Activated naive CD4-positive, alpha-beta T cell treated with anti-CD3 and anti-CD28 coated beads, Interleukin-2, amount 10 ng/mL, durations not matched to agents 7 days and 5 days (primary cell): ENCODE results near the gene MEX3A.

ENCODE experiments used
- CTCF ChIA-PET: fragments of 350-600 bp; sonication (Branson Sonifier 250); formaldehyde crosslinking; loops from one replicate; lab custom pipeline; 2021; ENCODE audit warnings: antibody characterized with exemption; lab: Charles Lee
- DNase-seq: peaks from one replicate; pipeline ENCODE4 v3.0.0-alpha.2; 2020
- H3K27ac Mint-ChIP-seq: one replicate; pipeline ENCODE4 v1.8.0; 2021; ENCODE audit warnings: mild to moderate bottlenecking, moderate library complexity, mixed read lengths
- H3K27me3 Mint-ChIP-seq: one replicate; pipeline ENCODE4 v1.8.0; 2021; ENCODE audit warnings: mild to moderate bottlenecking, mixed read lengths
- H3K36me3 Mint-ChIP-seq: one replicate; pipeline ENCODE4 v1.8.0; 2021; ENCODE audit warnings: mixed read lengths
- H3K4me1 Mint-ChIP-seq: one replicate; pipeline ENCODE4 v1.8.0; 2021; ENCODE audit warnings: mixed read lengths
- H3K4me3 Mint-ChIP-seq: one replicate; pipeline ENCODE4 v1.8.0; 2021; ENCODE audit warnings: mild to moderate bottlenecking, moderate library complexity, mixed read lengths
- H3K9me3 Mint-ChIP-seq: one replicate; pipeline ENCODE4 v1.8.0; 2021; ENCODE audit warnings: mixed read lengths

Gene MEX3A

DNA sequence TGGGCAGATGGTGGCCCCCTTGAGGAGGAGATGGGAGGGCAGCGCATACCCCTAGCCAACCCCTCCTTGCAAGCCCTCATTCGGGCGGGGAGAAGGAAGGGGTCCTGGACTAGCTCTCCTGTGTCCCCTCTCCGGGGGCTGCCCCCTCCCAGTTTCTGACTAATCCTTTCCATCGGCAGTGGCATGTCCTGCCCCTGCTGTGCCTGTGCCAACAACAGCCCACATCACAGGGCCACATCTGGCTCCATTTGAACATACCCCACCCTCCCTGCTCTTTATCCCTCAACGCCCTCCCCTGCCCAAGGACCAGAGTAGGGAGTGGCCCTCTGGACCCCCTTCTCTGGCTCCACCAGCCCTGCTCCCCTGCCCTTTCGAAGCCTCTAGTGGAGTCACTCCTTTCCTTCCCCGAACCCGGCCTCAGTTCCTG lies 21.3 kb upstream of the MEX3A start:
- Mint-ChIP-seq H3K27ac (no peak overlapping the region), H3K9me3 (no peaks in the 10 kb centered on the region), H3K36me3 (no peaks in the 10 kb centered on the region), H3K4me3 (no peak overlapping the region), H3K27me3 (peaks cover 92% of the 10 kb centered on the region), H3K4me1 (peaks cover 23% of the 10 kb centered on the region)
- CTCF ChIA-PET, result interaction anchor here (1.1 to 21.9 kb wide), 2 partner anchors 28 to 456 kb away, joined by 3 to 668 read pairs; no protein-coding TSS in a partner anchor
- no peak for DNase-seq

DNA sequence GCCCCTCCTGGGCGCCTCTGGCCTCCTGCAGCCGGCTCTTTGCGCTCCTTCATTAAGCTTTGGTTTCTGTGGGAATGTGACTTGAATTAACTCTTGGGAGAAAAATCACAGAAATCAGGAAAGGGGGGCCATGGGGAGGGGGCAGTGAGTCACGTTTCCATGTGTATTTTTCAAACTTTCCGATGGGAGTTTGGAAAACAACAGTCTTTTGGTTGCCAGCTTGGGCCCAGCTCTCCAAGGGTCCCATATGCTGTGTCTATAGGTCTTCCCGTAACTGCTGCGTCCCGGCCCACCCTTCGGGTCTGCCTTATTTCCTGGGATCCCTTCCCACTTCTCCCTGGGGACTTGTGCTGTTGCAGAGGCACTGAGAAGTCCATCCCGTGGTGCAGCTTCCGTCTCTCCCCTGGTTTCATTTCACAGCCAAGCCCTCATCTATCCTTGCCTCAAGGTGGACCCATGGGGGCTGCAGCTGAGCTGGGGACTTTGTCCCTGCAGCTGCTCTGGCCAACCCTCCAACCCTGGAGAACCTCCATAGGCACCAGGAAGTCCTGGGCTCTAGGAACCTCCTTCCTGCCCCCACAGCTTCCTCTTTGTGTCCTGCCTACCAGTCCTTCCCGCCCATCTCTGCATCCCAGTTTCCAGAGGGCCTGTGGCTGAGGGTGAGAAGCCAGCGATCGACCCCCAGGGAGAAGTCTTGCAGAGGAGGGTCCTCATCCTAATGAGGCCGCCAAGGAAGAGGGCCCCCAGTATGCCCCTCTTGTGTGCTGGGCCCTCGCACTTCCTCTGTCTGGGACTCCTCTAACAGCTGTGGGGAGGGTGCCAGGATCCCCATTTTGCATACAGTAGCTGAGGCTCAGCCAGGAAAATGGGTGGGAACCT lies 20.6 kb upstream of the MEX3A start:
- peaks cover 23% of the 10 kb centered on the region for H3K4me1 Mint-ChIP-seq
- peaks cover 91% of the 10 kb centered on the region for H3K27me3 Mint-ChIP-seq
- no peak for DNase-seq
- H3K4me3 Mint-ChIP-seq, result no peak overlapping the region
- H3K9me3 Mint-ChIP-seq, result no peaks in the 10 kb centered on the region
- no peaks in the 10 kb centered on the region for H3K36me3 Mint-ChIP-seq
- CTCF ChIA-PET, result interaction anchor here (0.7 to 21.9 kb wide), 3 partner anchors 10 to 36 kb away, joined by 3 to 668 read pairs (median 4); no protein-coding TSS in a partner anchor
- H3K27ac Mint-ChIP-seq, result no peak overlapping the region

DNA sequence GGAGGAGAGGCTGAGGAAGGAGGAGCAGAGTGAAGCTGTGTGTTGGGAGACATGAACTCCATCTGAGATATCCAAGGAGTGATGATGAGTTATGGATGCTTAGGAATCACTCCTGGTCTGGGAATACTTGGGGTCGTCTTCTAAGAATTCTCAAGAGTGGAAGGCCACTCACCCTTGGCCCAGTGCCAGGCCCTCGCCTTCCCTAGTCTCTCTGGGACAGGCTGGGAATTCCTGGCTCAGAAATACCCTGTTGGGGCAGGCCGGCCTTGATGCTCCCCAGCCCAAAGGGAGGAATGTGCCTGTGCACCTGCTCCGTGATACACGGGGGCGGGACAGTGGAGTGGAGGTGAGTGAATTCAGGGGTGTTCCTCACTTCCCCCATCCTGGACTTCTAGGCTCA lies 19.6 kb upstream of the MEX3A start:
- Mint-ChIP-seq H3K36me3 (no peaks in the 10 kb centered on the region), H3K4me1 (peaks cover 28% of the 10 kb centered on the region), H3K27me3 (peaks cover 89% of the 10 kb centered on the region), H3K9me3 (no peaks in the 10 kb centered on the region), H3K27ac (no peak overlapping the region), H3K4me3 (no peak overlapping the region)
- no peak for DNase-seq
- CTCF ChIA-PET, result interaction anchor here (1.0 to 21.9 kb wide), 2 partner anchors 10 to 30 kb away, joined by 4 to 668 read pairs; no protein-coding TSS in a partner anchor

DNA sequence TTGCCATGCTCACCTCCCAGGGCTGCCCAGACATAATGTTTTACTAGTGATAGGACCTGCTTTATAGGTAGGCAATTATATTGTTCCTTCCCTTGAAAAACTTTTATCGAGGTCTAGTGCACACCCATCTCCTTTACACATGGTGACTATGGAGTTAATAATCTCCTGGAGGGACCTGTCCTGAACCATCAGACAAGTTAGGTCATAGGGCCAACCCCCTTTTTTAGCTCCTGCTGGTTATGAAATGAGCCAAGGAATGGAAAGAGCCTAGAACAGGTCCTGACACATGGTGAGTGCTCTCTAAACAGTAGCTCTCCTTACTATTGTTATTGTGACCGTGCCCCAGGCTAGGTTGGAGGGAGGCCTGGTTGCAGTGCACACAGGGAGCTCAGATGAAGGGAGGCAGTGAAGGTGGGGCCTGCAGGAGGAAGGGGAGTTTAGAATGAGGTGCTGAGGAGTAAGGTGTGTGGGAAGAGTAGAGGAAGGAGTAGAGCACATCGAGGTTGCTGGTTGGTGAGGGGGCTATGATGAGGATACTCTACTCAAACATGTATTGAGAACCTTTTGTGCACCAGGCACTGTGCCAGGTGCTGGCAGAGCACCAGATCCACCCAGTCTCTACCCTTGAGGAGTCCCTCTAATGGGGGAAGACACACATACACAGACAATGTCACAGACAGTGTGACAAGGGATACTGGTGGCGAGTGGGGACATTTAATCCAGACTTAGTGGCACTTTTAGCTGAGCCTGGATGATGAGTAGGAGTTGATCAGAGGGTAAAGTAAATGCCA lies 18.1 kb upstream of the MEX3A start:
- Mint-ChIP-seq H3K4me3 (no peak overlapping the region), H3K27me3 (peaks cover 90% of the 10 kb centered on the region), H3K4me1 (peaks cover 28% of the 10 kb centered on the region), H3K27ac (no peak overlapping the region), H3K36me3 (no peaks in the 10 kb centered on the region), H3K9me3 (no peaks in the 10 kb centered on the region)
- CTCF ChIA-PET, result interaction anchor here (0.8 to 21.9 kb wide), 6 partner anchors 10 to 45 kb away, joined by 3 to 668 read pairs (median 4); no protein-coding TSS in a partner anchor
- no peak for DNase-seq

DNA sequence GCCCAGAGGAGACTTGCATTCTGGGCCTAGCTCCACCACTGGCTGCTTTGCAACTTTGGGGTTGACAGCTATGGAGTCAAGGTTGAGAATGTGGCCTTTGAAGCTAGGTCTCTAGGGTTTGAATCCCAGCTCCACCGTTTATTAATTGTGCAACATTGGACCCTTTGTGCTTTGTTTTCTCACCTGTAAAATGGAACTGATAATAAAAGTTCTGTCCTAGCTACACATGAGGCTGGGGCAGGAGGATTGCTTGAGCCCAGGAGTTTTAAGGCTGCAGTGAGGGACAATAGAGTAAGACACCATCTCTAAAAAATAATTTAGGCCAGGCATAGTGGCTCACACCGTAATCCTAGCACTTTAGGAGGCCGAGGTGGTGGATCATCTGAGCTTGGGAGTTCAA lies 17.0 kb upstream of the MEX3A start:
- Mint-ChIP-seq H3K4me3 (no peak overlapping the region), H3K27me3 (peaks cover 90% of the 10 kb centered on the region), H3K27ac (no peak overlapping the region), H3K36me3 (no peaks in the 10 kb centered on the region), H3K9me3 (no peaks in the 10 kb centered on the region), H3K4me1 (peaks cover 21% of the 10 kb centered on the region)
- DNase-seq, result no peak
- CTCF ChIA-PET, result interaction anchor here (1.1 to 21.9 kb wide), 8 partner anchors 9 to 220 kb away, joined by 3 to 668 read pairs (median 4); no protein-coding TSS in a partner anchor

DNA sequence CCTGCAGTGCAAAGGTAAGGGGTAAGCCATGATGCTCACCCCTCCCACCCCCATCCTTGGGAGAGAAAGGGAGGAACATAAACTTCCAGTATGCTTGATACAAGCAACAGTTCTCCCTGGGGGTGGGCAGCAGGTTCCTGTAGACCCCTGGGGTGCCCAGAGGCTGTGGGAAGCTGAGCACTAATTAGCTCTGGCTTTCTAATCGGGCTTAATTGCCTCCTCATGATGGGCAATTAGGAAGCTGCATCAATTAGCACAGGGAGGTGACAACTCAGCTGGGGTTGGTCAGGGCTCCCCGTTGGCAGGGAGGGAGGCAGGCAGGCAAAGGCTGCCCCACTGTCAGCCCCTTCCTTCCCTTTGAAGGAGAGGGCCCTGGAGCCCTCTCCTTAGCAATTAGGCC lies 16.5 kb upstream of the MEX3A start:
- Mint-ChIP-seq H3K4me3 (no peak overlapping the region), H3K9me3 (no peaks in the 10 kb centered on the region), H3K4me1 (peaks cover 20% of the 10 kb centered on the region), H3K27me3 (peaks cover 90% of the 10 kb centered on the region), H3K27ac (no peak overlapping the region), H3K36me3 (no peaks in the 10 kb centered on the region)
- no peak for DNase-seq
- CTCF ChIA-PET, result interaction anchor here (1.1 to 21.9 kb wide), 7 partner anchors 8 to 220 kb away, joined by 3 to 668 read pairs (median 4); no protein-coding TSS in a partner anchor

DNA sequence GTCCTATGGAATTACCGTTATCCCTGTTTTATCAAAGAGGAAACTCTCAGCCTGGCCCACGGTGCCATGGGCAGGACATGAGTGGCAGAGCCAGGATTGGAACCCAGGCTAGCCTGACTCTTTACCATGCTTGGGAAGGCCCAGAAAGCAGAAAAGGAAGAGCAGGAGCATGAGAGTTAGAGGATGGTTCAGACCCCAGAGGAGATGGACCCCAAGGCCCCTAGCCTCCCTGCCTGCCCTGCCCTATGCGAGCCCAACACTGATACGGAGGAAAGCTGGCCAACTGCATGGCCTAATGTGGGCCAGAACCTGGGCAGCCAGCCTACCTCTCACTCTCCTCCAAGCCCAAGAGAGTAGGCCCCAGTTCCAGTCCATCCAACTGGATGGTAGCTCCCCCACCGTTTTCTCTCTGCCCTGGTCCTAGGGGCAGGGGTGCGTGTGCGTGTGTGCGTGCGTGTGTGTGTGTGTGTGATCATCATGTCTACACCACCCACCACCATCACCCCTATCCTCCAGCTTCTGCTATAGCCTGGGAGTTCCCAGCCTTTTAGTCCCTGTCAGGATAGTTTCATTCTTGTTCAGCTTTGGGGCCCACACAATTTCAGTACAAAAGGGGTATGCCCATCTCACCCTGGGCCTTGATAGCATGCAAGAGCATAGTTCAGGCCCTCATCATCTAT lies 15.4 kb upstream of the MEX3A start:
- Mint-ChIP-seq H3K4me3 (no peak overlapping the region), H3K27me3 (peaks cover 88% of the 10 kb centered on the region), H3K36me3 (no peaks in the 10 kb centered on the region), H3K4me1 (peaks cover 20% of the 10 kb centered on the region), H3K9me3 (no peaks in the 10 kb centered on the region), H3K27ac (no peak overlapping the region)
- CTCF ChIA-PET, result interaction anchor here (0.8 to 21.9 kb wide), 18 partner anchors 7 to 274 kb away, joined by 3 to 668 read pairs (median 5); partner anchors contain the start of genes LMNA and TMEM79
- DNase-seq, result no peak

DNA sequence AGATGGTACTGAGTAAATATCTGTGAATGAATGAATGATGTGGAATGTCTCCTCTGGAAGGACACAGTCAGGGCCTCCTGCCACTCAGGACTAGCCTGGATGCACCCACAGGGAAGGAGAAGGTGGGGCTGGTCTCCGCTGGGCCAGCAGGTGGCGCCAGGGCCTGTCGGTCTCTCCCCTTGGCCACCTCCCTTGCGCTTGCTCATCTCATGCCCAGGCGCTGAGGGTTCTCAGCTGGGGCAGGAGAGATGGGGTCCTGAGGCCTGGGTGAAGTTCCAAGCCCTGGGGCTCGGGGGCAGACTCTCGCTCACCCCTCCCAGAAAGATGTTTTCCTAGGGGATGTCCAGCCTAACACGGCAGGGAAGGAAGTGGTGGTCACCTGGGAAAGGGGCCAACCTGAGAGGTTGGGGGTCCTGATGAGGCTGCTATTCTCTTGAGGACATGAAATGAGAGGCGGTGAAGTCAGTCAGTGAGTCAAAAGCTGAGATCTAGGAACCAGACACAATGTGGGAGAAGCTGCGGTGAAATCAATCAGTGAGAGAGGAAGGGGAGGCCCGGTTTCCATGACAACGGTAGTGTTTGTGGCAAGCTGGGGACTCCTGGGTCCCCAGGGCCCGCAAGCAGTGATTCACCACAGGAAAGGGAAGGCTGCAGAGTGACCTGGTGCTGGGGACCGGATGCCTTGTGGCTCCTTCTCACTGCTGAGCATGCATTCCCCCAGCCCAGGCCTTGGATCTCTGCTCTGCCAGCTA lies 14.6 kb upstream of the MEX3A start:
- Mint-ChIP-seq H3K4me3 (peak overlapping the region; percentile 22), H3K4me1 (peaks cover 20% of the 10 kb centered on the region), H3K9me3 (no peaks in the 10 kb centered on the region), H3K27me3 (peaks cover 88% of the 10 kb centered on the region), H3K36me3 (no peaks in the 10 kb centered on the region), H3K27ac (peak overlapping the region; percentile 25)
- CTCF ChIA-PET, result interaction anchor here (0.7 to 21.9 kb wide), 26 partner anchors 8 to 349 kb away, joined by 3 to 668 read pairs (median 4); partner anchors contain the start of genes LMNA and TMEM79
- DNase-seq, result peak; percentile 87

DNA sequence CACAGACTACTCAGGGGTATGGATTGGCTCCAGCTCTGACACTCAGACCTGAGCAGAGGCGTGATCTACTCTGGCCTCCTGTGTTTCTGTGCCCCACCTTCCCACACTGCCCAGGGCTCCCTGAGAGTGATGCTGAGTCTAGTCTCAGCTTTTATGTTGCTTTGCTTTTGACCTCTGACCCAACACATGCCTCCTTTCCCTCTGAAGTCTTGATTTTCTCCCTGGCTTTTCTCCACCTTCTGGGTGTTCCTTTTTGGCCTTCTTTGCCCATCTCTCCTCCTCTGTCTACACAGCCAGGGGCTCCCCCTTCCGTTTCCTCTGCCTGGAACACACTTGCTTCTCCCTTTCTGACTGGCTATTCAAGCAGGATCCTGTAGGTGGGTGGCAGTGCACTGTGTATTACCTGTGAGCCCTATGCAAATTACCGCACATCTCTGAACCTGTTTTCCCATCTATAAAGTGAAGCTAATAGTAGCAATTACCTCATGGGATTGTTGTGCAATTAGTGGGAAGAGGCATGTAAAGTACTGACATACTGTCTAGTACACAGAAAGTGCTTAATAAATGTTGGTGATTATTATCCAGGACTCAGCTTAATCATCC lies 13.7 kb upstream of the MEX3A start:
- no peak for DNase-seq
- H3K4me3 Mint-ChIP-seq, result no peak overlapping the region
- no peaks in the 10 kb centered on the region for H3K9me3 Mint-ChIP-seq
- CTCF ChIA-PET, result interaction anchor here (0.7 to 21.9 kb wide), 17 partner anchors 8 to 449 kb away, joined by 3 to 668 read pairs (median 4); no protein-coding TSS in a partner anchor
- H3K4me1 Mint-ChIP-seq, result peaks cover 20% of the 10 kb centered on the region
- H3K36me3 Mint-ChIP-seq, result no peaks in the 10 kb centered on the region
- peaks cover 87% of the 10 kb centered on the region for H3K27me3 Mint-ChIP-seq
- H3K27ac Mint-ChIP-seq, result no peak overlapping the region

DNA sequence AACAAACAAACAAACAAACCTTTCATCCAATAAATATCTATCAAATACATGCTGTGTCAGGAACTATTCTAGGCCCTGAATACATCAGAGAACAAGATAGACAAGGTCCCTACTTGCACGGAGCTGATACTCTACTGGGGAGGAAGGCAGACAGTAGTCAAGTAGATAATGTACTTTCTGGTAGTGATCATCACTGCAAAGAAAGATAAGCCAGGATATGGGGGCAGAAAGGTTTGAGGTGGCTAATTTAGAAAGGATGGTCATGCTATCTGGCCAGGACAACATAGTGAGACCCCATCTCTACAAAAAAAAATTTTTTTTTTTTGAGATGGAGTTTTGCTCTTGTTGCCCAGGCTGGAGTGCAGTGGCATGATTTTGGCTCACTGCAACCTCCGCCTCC lies 9.3 kb upstream of the MEX3A start:
- Mint-ChIP-seq H3K4me3 (no peak overlapping the region), H3K27me3 (peaks cover 86% of the 10 kb centered on the region), H3K36me3 (no peaks in the 10 kb centered on the region), H3K9me3 (no peaks in the 10 kb centered on the region), H3K4me1 (peaks cover 11% of the 10 kb centered on the region), H3K27ac (no peak overlapping the region)
- DNase-seq, result no peak
- CTCF ChIA-PET, result interaction anchor here (1.0 to 21.9 kb wide), 9 partner anchors 8 to 269 kb away, joined by 4 to 668 read pairs (median 5); no protein-coding TSS in a partner anchor

DNA sequence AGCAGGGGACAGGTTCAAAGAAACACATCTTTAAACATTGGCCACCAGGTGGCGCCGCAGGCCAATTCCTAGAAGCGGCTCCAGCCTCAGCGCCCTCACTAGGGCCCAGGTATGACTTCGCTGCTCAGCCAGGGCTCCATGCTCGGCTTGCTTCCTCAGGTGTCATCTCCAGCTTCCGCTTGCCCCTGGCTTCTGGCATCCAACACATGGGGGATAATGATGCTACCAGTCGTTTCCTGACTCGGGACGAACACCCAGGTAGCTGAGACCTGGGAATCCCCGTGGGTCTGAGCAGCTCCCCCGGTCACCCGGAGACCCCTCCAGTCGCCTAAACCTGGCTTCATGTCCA lies 8.5 kb upstream of the MEX3A start:
- H3K27me3 Mint-ChIP-seq, result peaks cover 88% of the 10 kb centered on the region
- no peak overlapping the region for H3K27ac Mint-ChIP-seq
- H3K4me3 Mint-ChIP-seq, result no peak overlapping the region
- CTCF ChIA-PET, result interaction anchor here (0.7 to 21.9 kb wide), 11 partner anchors 8 to 270 kb away, joined by 4 to 668 read pairs (median 5); no protein-coding TSS in a partner anchor
- peak; percentile 93 for DNase-seq
- no peaks in the 10 kb centered on the region for H3K9me3 Mint-ChIP-seq
- H3K4me1 Mint-ChIP-seq, result peaks cover 3% of the 10 kb centered on the region
- H3K36me3 Mint-ChIP-seq, result no peaks in the 10 kb centered on the region

DNA sequence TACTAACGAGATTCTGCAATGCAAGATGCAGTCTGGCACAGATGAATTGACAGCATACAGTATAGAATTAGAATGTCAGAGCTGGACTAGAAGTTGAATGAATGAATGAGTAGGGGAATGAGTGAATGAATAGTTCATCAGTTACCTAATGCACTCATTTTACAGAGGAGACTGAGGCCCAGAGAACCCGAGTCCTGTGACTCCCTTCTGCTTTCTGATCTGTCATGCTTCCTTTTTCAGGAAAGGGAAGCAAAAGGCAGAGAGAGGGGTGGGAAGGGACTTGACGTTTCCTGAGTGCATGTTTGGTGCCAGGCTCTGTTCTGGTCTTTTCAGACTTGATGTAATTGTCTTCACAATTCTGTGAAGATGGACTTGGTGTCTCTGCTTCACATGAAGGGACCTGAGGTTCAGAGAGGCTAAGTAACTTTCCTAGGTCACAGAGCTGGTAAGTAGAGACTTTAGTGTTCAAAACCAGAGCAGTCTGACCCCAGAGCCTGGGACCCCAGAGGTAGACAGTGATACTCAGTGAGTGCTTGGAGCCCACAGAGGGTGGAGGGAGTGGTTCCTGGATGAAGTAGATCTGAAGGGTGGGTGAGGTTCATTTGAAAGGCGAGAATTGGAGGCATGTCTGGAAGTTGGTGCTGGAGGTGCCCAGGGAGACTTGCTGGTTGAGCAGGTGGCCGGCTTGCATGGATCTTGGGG lies 8.0 kb upstream of the MEX3A start:
- no peaks in the 10 kb centered on the region for H3K36me3 Mint-ChIP-seq
- no peak for DNase-seq
- no peaks in the 10 kb centered on the region for H3K4me1 Mint-ChIP-seq
- H3K27me3 Mint-ChIP-seq, result peaks cover 88% of the 10 kb centered on the region
- no peak overlapping the region for H3K27ac Mint-ChIP-seq
- no peaks in the 10 kb centered on the region for H3K9me3 Mint-ChIP-seq
- no peak overlapping the region for H3K4me3 Mint-ChIP-seq
- CTCF ChIA-PET, result interaction anchor here (0.6 to 21.9 kb wide), 9 partner anchors 9 to 271 kb away, joined by 3 to 668 read pairs (median 5); no protein-coding TSS in a partner anchor
